Mesenchymal stem cell (in vitro differentiated cells and primary cell): ENCODE measurements around the gene RASAL2.

Experiments used
- DNase-seq: peaks from one replicate; pipeline ENCODE4 v3.0.0-alpha.2; 2013
- H2AFZ ChIP-seq: one replicate; pipeline ENCODE4 v1.6.1; 2013; ENCODE audit warnings: low read depth, mild to moderate bottlenecking, control low read depth, inconsistent platforms, low read length, moderate library complexity
- H2AK5ac ChIP-seq: 2 replicates; pipeline ENCODE4 v1.6.1; 2013; ENCODE audit warnings: low read length, moderate library complexity, mild to moderate bottlenecking, inconsistent platforms; ENCODE audit not compliant: severe bottlenecking
- H2BK120ac ChIP-seq: one replicate; pipeline ENCODE4 v1.6.1; 2013; ENCODE audit warnings: low read depth, mild to moderate bottlenecking, inconsistent platforms, low read length, moderate library complexity
- H2BK12ac ChIP-seq, 2 experiments: one replicate each; pipeline ENCODE4 v1.6.1; 2013; ENCODE audit warnings: inconsistent platforms in 2 of 2, low read length in 2 of 2, mild to moderate bottlenecking in 2 of 2, moderate library complexity in 2 of 2, control low read depth in 1 of 2
- H2BK15ac ChIP-seq: one replicate; pipeline ENCODE4 v1.6.1; 2013; ENCODE audit warnings: mild to moderate bottlenecking, low read depth, inconsistent platforms; ENCODE audit not compliant: poor library complexity, severe bottlenecking
- H2BK5ac ChIP-seq: 2 replicates; pipeline ENCODE4 v1.6.1; 2013; ENCODE audit warnings: low read depth, mild to moderate bottlenecking, low read length, control low read depth, inconsistent platforms; ENCODE audit not compliant: poor library complexity, severe bottlenecking
- H3K14ac ChIP-seq, 2 experiments: one replicate each; pipeline ENCODE4 v1.6.1; 2013; ENCODE audit warnings: inconsistent platforms in 2 of 2, low read length in 2 of 2, control low read depth in 1 of 2, mild to moderate bottlenecking in 1 of 2, moderate library complexity in 1 of 2
- H3K18ac ChIP-seq, 2 experiments: one replicate each; pipeline ENCODE4 v1.6.1; 2013; ENCODE audit warnings: inconsistent platforms in 2 of 2, low read length in 2 of 2, control low read depth in 1 of 2, low read depth in 1 of 2, mild to moderate bottlenecking in 1 of 2
- H3K23ac ChIP-seq, 2 experiments: one replicate each; pipeline ENCODE4 v1.6.1; 2013; ENCODE audit warnings: inconsistent platforms in 2 of 2, low read length in 2 of 2, mild to moderate bottlenecking in 2 of 2, moderate library complexity in 2 of 2, control low read depth in 1 of 2
- H3K27ac ChIP-seq: 2 replicates; pipeline ENCODE4 v1.5.1; 2013; ENCODE audit warnings: mild to moderate bottlenecking, moderate library complexity, low read length, control low read depth, inconsistent platforms; ENCODE audit not compliant: poor library complexity, severe bottlenecking
- H3K27me3 ChIP-seq, 2 experiments: 2 replicates each; pipeline versions ENCODE4 v1.6.1 to v1.7.0; 2013; ENCODE audit warnings: low read length in 2 of 2, mild to moderate bottlenecking in 2 of 2, moderate library complexity in 2 of 2, control low read depth in 1 of 2, inconsistent platforms in 1 of 2; ENCODE audit not compliant: control insufficient read depth in 1 of 2, insufficient read depth in 1 of 2
- H3K36me3 ChIP-seq, 2 experiments: 2 replicates each; pipeline versions ENCODE4 v1.6.1 to v1.7.0; 2013; ENCODE audit warnings: low read length in 2 of 2, control low read depth in 1 of 2, inconsistent platforms in 1 of 2, low read depth in 1 of 2, mild to moderate bottlenecking in 1 of 2; ENCODE audit not compliant: insufficient read depth in 2 of 2, control insufficient read depth in 1 of 2
- H3K4ac ChIP-seq, 2 experiments: one replicate each; pipeline ENCODE4 v1.6.1; 2013; ENCODE audit warnings: inconsistent platforms in 2 of 2, low read length in 2 of 2, mild to moderate bottlenecking in 2 of 2, moderate library complexity in 2 of 2, control low read depth in 1 of 2, low read depth in 1 of 2
- H3K4me1 ChIP-seq: 2 replicates; pipeline ENCODE4 v1.6.1; 2013; ENCODE audit warnings: low read depth, low read length, control low read depth; ENCODE audit not compliant: control insufficient read depth, insufficient read depth
- H3K4me2 ChIP-seq: 2 replicates; pipeline ENCODE4 v1.6.1; 2013; ENCODE audit warnings: low read length, mild to moderate bottlenecking, inconsistent platforms; ENCODE audit not compliant: poor library complexity, severe bottlenecking
- H3K4me3 ChIP-seq, 2 experiments: 2 replicates each; pipeline versions ENCODE4 v1.5.1 to v1.7.0; 2013; ENCODE audit warnings: low read length in 2 of 2, mild to moderate bottlenecking in 2 of 2, control low read depth in 1 of 2, low read depth in 1 of 2; ENCODE audit not compliant: insufficient read depth in 1 of 2
- H3K79me1 ChIP-seq: replicated peaks from 2 replicates; pipeline ENCODE4 v1.6.1; 2013; ENCODE audit warnings: mild to moderate bottlenecking, control low read depth, low read length, inconsistent platforms; ENCODE audit not compliant: poor library complexity, severe bottlenecking
- H3K9ac ChIP-seq: 2 replicates; pipeline ENCODE4 v1.7.0; 2013; ENCODE audit warnings: mild to moderate bottlenecking, low read length, moderate library complexity
- H3K9me3 ChIP-seq: 2 replicates; pipeline ENCODE4 v1.7.0; 2013; ENCODE audit warnings: mild to moderate bottlenecking, low read length; ENCODE audit not compliant: control insufficient read depth
- H4K8ac ChIP-seq: one replicate; pipeline ENCODE4 v1.6.1; 2013; ENCODE audit warnings: inconsistent platforms, mild to moderate bottlenecking, low read length, moderate library complexity
- H4K91ac ChIP-seq: one replicate; pipeline ENCODE4 v1.6.1; 2013; ENCODE audit warnings: mild to moderate bottlenecking, low read length, inconsistent platforms
- WGBS: methylation state at CpG from one replicate; pipeline ENCODE4 v1.1.7; 2013; ENCODE audit warnings: mixed read lengths; 5-methylcytosine and 5-hydroxymethylcytosine counted together

RASAL2 gene

DNA sequence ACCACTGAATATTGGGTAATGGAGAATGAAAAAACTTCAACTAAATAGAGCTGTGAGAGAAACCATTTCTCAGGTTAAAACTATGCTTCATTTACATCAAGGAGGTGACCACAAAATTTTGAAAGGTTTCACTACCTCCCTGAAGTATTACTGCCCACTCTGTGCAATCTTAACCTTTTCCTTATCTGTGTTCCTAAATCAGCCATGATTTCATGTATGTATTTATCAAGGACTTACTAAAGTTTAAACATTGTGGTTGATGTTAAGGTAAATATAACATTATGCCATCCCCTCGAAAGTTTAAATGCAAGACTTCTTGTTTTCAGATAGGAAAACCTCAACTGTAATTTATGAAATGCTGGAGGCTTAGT lies 318.5 kb downstream of the RASAL2 start:
- Histone ChIP-seq H3K9ac (no peak overlapping the region), H3K4me3 (no peak overlapping the region), H2AK5ac (no peak overlapping the region), H4K8ac (no peak overlapping the region), H3K4ac (no peak overlapping the region), H2AFZ (no peak overlapping the region), H3K23ac (no peak overlapping the region), H3K27me3 (no peaks in the 10 kb centered on the region), H3K9me3 (peaks cover 19% of the 10 kb centered on the region), H3K18ac (no peak overlapping the region), H2BK5ac (no peak overlapping the region), H3K4me1 (no peaks in the 10 kb centered on the region), H3K79me1 (peaks cover 5% of the 10 kb centered on the region), H3K36me3 (no peaks in the 10 kb centered on the region), H3K14ac (no peak overlapping the region), H2BK120ac (no peak overlapping the region), H4K91ac (no peak overlapping the region), H3K4me2 (no peak overlapping the region), H3K27ac (no peak overlapping the region), H2BK12ac (no peak overlapping the region), H2BK15ac (no peak overlapping the region)
- DNase-seq = peak; percentile 37
- no CpG with 5 or more reads among the region's 1 CpG for WGBS

DNA sequence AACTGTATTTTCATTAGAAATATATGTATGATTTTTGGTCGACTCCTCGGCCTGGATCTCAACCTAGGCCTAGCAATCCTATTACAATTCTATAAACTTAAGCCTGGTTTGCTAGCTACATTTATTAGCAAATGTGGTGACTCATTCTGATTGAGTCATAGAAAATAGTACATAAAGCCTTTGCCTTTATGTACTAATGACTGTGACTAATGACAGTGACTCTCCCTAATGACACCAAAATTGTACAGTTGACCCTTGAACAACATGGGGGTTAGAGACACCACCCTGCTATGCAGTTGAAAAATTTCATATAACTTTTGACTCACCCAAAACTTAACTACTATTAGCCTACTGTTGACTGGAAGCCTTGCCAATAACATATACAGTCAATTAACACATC lies 324.0 kb downstream of the RASAL2 start:
- Histone ChIP-seq H3K36me3 (peaks cover 0 to 11% of the 10 kb centered on the region in 2 experiments), H3K27me3 (no peaks in the 10 kb centered on the region), H2BK12ac (no peak overlapping the region), H3K27ac (no peak overlapping the region), H3K4ac (no peak overlapping the region), H3K14ac (no peak overlapping the region), H3K4me1 (no peaks in the 10 kb centered on the region), H2AFZ (no peak overlapping the region), H3K79me1 (peaks cover 1% of the 10 kb centered on the region), H2BK15ac (no peak overlapping the region), H3K4me3 (no peak overlapping the region), H4K91ac (no peak overlapping the region), H2BK120ac (no peak overlapping the region), H2AK5ac (no peak overlapping the region), H3K9ac (no peak overlapping the region), H3K4me2 (no peak overlapping the region), H3K18ac (no peak overlapping the region), H3K9me3 (peaks cover 19% of the 10 kb centered on the region), H2BK5ac (no peak overlapping the region), H3K23ac (no peak overlapping the region), H4K8ac (no peak overlapping the region)
- peak; percentile 87 for DNase-seq
- WGBS = no CpG with 5 or more reads among the region's 2 CpGs

DNA sequence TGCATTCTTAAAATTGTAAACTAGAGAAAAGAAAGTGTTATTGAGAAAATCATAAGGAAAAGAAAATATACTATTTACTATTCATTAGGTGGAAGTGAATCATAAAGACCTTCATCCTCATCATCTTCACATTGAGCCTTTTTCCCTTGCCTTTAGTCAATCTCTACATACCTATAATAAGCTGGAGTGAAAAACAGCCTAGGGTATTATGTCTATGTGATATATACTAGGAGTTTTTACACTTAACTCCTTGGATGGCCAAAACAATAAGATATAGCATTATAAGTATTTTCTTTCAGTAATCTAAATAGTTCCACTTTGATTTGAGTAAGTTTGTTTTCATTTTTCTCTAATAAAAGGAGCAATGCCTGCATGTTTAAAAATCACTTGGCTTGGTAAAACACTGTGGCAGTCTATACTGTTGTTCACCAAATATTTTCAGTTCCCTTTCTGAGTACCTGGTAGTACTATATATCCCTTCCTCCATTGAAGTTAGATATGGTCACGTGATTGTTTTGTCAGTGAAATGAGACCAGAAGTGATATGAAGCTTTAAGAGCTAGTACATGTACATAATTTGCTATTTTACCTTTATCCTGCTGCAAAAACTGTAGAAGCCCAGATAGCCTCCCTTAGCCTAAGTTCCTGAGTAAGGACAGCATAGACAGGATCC lies 324.5 kb downstream of the RASAL2 start:
- Histone ChIP-seq H4K91ac (no peak overlapping the region), H3K4ac (no peak overlapping the region), H3K27ac (no peak overlapping the region), H3K4me2 (no peak overlapping the region), H3K79me1 (peaks cover 1% of the 10 kb centered on the region), H3K23ac (no peak overlapping the region), H3K14ac (no peak overlapping the region), H2BK120ac (no peak overlapping the region), H3K4me3 (no peak overlapping the region), H3K27me3 (no peaks in the 10 kb centered on the region), H3K9ac (no peak overlapping the region), H2BK15ac (no peak overlapping the region), H2BK12ac (no peak overlapping the region), H3K18ac (no peak overlapping the region), H3K9me3 (peaks cover 19% of the 10 kb centered on the region), H4K8ac (no peak overlapping the region), H3K4me1 (no peaks in the 10 kb centered on the region), H3K36me3 (peaks cover 0 to 11% of the 10 kb centered on the region in 2 experiments), H2AK5ac (no peak overlapping the region), H2AFZ (no peak overlapping the region), H2BK5ac (no peak overlapping the region)
- DNase-seq = no peak
- WGBS = no CpG with 5 or more reads among the region's 1 CpG

- no peak overlapping the region for H2BK120ac ChIP-seq
- no peaks in the 10 kb centered on the region for H3K27me3 ChIP-seq
- H3K23ac ChIP-seq = no peak overlapping the region
- no peak overlapping the region for H2AK5ac ChIP-seq
- no peaks in the 10 kb centered on the region for H3K9me3 ChIP-seq
- no peak for DNase-seq
- no peak overlapping the region for H2BK5ac ChIP-seq
- H3K79me1 ChIP-seq = peaks cover 8% of the 10 kb centered on the region
- no peak overlapping the region for H4K91ac ChIP-seq
- no peak overlapping the region for H3K27ac ChIP-seq
- H3K36me3 ChIP-seq = peaks cover 0 to 2% of the 10 kb centered on the region in 2 experiments
- H2BK15ac ChIP-seq = no peak overlapping the region
- H3K4ac ChIP-seq = no peak overlapping the region
- H3K14ac ChIP-seq = no peak overlapping the region
- H3K4me2 ChIP-seq = no peak overlapping the region
- H3K4me1 ChIP-seq = no peaks in the 10 kb centered on the region
- H2BK12ac ChIP-seq = no peak overlapping the region
- H3K4me3 ChIP-seq = no peak overlapping the region
- no CpG with 5 or more reads among the region's 1 CpG for WGBS
- H3K18ac ChIP-seq = no peak overlapping the region
- H2AFZ ChIP-seq = no peak overlapping the region
- no peak overlapping the region for H3K9ac ChIP-seq
- H4K8ac ChIP-seq = no peak overlapping the region
Measured at GRCh38 chr1:178434360-178434759, 340.5 kb downstream of the RASAL2 start.
